Measurements from ENCODE around the gene AATK.

The AATK gene

DNA sequence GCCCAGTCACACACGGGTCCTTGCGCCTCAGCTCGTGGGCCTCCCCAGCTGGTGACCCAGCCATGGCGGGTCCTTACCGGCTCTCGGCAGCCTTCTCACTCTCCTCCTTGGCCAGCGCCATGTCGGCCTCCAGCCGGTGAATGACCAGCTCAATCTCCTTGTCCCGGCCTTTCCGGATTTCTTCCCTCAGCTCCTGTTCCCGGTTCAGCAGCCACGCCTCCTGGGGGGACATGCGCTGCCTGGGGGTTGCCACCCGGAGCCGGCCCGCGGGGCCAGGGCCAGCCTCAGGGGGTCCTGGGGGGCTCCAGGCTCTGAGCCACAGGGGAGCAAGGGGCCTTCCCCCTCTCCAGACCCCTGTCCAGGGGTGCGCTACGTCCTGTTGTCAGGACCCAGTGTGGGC, 25.1 kb upstream of the AATK start:
- H3K4me3 Mint-ChIP-seq: no peak overlapping the region
- H3K36me3 Mint-ChIP-seq (ENCODE audit: low read depth): no peaks in the 10 kb centered on the region
- DNase-seq: no peak
- TF ChIP-seq, protein P1, sequence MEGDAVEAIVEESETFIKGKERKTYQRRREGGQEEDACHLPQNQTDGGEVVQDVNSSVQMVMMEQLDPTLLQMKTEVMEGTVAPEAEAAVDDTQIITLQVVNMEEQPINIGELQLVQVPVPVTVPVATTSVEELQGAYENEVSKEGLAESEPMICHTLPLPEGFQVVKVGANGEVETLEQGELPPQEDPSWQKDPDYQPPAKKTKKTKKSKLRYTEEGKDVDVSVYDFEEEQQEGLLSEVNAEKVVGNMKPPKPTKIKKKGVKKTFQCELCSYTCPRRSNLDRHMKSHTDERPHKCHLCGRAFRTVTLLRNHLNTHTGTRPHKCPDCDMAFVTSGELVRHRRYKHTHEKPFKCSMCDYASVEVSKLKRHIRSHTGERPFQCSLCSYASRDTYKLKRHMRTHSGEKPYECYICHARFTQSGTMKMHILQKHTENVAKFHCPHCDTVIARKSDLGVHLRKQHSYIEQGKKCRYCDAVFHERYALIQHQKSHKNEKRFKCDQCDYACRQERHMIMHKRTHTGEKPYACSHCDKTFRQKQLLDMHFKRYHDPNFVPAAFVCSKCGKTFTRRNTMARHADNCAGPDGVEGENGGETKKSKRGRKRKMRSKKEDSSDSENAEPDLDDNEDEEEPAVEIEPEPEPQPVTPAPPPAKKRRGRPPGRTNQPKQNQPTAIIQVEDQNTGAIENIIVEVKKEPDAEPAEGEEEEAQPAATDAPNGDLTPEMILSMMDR (IDR thresholded peaks at IDR 0.05): no peak
- H3K27ac Mint-ChIP-seq: no peak overlapping the region
- H3K27me3 Mint-ChIP-seq (ENCODE audit: low read depth, poor library complexity): no peaks in the 10 kb centered on the region
- H3K4me1 Mint-ChIP-seq: no peaks in the 10 kb centered on the region
- H3K9me3 Mint-ChIP-seq: no peaks in the 10 kb centered on the region

DNA sequence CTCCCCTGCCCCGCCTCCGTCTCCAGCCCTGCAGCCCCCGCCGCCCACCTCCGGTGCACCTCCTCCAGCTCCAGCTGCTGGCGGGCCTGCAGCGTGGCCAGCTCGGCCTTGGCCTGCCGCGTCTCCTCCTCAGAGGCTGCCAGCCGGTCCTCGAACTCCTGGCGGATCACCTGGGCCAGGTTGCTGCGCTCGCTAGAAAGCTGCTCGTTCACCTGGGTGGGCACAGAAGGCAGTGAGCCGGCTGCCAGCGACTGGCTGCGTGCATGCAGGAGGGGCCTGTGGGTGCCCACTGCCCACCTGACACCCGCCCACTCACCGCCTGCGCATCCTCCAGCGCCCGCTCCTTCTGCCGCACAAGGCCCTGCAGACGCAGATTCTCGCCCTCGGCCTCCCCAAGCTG, 24.6 kb upstream of the AATK start:
- DNase-seq: no peak
- Mint-ChIP-seq H3K4me3 (no peak overlapping the region), H3K36me3 (ENCODE audit: low read depth) (no peaks in the 10 kb centered on the region), H3K9me3 (no peaks in the 10 kb centered on the region), H3K27me3 (ENCODE audit: low read depth, poor library complexity) (no peaks in the 10 kb centered on the region), H3K4me1 (no peaks in the 10 kb centered on the region), H3K27ac (no peak overlapping the region)
- TF ChIP-seq, protein P1 (IDR thresholded peaks at IDR 0.05): no peak

GRCh38 chr17:81189670-81190530, 23.9 kb upstream of the AATK start:
- Mint-ChIP-seq H3K4me3 (no peak overlapping the region), H3K27ac (no peak overlapping the region), H3K36me3 (ENCODE audit: low read depth) (no peaks in the 10 kb centered on the region), H3K9me3 (no peaks in the 10 kb centered on the region), H3K27me3 (ENCODE audit: low read depth, poor library complexity) (no peaks in the 10 kb centered on the region), H3K4me1 (peaks cover 5% of the 10 kb centered on the region)
- DNase-seq: peak; percentile 44
- TF ChIP-seq, protein P1 (IDR thresholded peaks at IDR 0.05): no peak

GRCh38 chr17:81189016-81189415, 23.0 kb upstream of the AATK start:
- Mint-ChIP-seq H3K36me3 (ENCODE audit: low read depth) (no peaks in the 10 kb centered on the region), H3K27me3 (ENCODE audit: low read depth, poor library complexity) (no peaks in the 10 kb centered on the region), H3K4me1 (peaks cover 12% of the 10 kb centered on the region), H3K9me3 (no peaks in the 10 kb centered on the region), H3K4me3 (no peak overlapping the region), H3K27ac (peak overlapping the region; percentile 71)
- TF ChIP-seq, protein P1 (IDR thresholded peaks at IDR 0.05): no peak
- no peak for DNase-seq

- Mint-ChIP-seq H3K4me3 (no peak overlapping the region), H3K27me3 (ENCODE audit: low read depth, poor library complexity) (no peaks in the 10 kb centered on the region), H3K27ac (no peak overlapping the region), H3K4me1 (peaks cover 12% of the 10 kb centered on the region), H3K36me3 (ENCODE audit: low read depth) (no peaks in the 10 kb centered on the region), H3K9me3 (no peaks in the 10 kb centered on the region)
- DNase-seq: no peak
- TF ChIP-seq, protein P1 (IDR thresholded peaks at IDR 0.05): no peak
These were observed 22.4 kb upstream of the AATK start for GRCh38 chr17:81188491-81188840.
